NCI-H748 (cell line): Measurements from ENCODE around the gene CLASP1.

ENCODE experiments used
- DNase-seq: peaks from one replicate; lab custom pipeline; 2025; ENCODE audit not compliant: unreplicated experiment; lab: John Stamatoyannopoulos, UW

Gene CLASP1

GRCh38 chr2:121429927-121430520 is 219.2 kb downstream of the CLASP1 start:
- no peak for DNase-seq

GRCh38 chr2:121429119-121429903 is 220.0 kb downstream of the CLASP1 start:
- no peak for DNase-seq

GRCh38 chr2:121427187-121427689 is 222.0 kb downstream of the CLASP1 start:
- no peak for DNase-seq

- no peak for DNase-seq
Measured at GRCh38 chr2:121420486-121420885, 228.8 kb downstream of the CLASP1 start.

- DNase-seq = no peak
Measured at GRCh38 chr2:121419081-121419699, 230.1 kb downstream of the CLASP1 start.

GRCh38 chr2:121418494-121419058 is 230.7 kb downstream of the CLASP1 start:
- DNase-seq = no peak

GRCh38 chr2:121417826-121418225 is 231.4 kb downstream of the CLASP1 start:
- DNase-seq = no peak

- no peak for DNase-seq
Measured at GRCh38 chr2:121415727-121416126, 233.5 kb downstream of the CLASP1 start.

GRCh38 chr2:121412349-121412748 is 236.9 kb downstream of the CLASP1 start:
- no peak for DNase-seq

- no peak for DNase-seq
Measured at GRCh38 chr2:121409966-121410365, 239.3 kb downstream of the CLASP1 start.

- DNase-seq = no peak
Measured at GRCh38 chr2:121409388-121409787, 239.9 kb downstream of the CLASP1 start.

GRCh38 chr2:121408641-121409040 is 240.6 kb downstream of the CLASP1 start:
- DNase-seq = no peak

- DNase-seq = no peak
Measured at GRCh38 chr2:121405233-121405632, 244.0 kb downstream of the CLASP1 start.

- DNase-seq = no peak
Measured at GRCh38 chr2:121400201-121400600, 249.1 kb downstream of the CLASP1 start.

- no peak for DNase-seq
Measured at GRCh38 chr2:121398853-121399252, 250.4 kb downstream of the CLASP1 start.

GRCh38 chr2:121390082-121390692 is 259.1 kb downstream of the CLASP1 start:
- DNase-seq = no peak

GRCh38 chr2:121388371-121388770 is 260.9 kb downstream of the CLASP1 start:
- no peak for DNase-seq

- no peak for DNase-seq
Measured at GRCh38 chr2:121387591-121388325, 261.5 kb downstream of the CLASP1 start.

GRCh38 chr2:121386707-121387106 is 262.6 kb downstream of the CLASP1 start:
- DNase-seq = no peak

- DNase-seq = no peak
Measured at GRCh38 chr2:121386102-121386501, 263.2 kb downstream of the CLASP1 start.

- no peak for DNase-seq
Measured at GRCh38 chr2:121382744-121383143, 266.5 kb downstream of the CLASP1 start.
